A549 (cell line): ENCODE results near the gene XPR1.

Experiments used
- EP300 ChIP-seq, 2 experiments: fragments of >200 bp; sonication (Bioruptor Twin); formaldehyde crosslinking; IDR thresholded peaks; 2 replicates in 1 of 2; 3 replicates in 1 of 2; pipeline ENCODE4 v1.6.1; 2016 to 2017
- POLR2AphosphoS2 ChIP-seq: conservative IDR thresholded peaks from 2 replicates; pipeline ENCODE4 v1.6.1; 2012; ENCODE audit warnings: low read length, improper control_type of control experiment, inconsistent platforms
- RCOR1 ChIP-seq: fragments of 150-350 bp; IDR thresholded peaks from 2 replicates; pipeline ENCODE4 v1.6.1; 2014; ENCODE audit warnings: antibody characterized with exemption, low read length, low read depth
- ZFP36 ChIP-seq: fragments of 450-650 bp; IDR thresholded peaks from 2 replicates; pipeline ENCODE4 v1.6.1; 2014; ENCODE audit warnings: borderline replicate concordance; ENCODE audit not compliant: partially characterized antibody
- TF ChIP-seq, protein P1 (sequence below): fragments of >200 bp; sonication (Bioruptor Twin); formaldehyde crosslinking; IDR thresholded peaks from 3 replicates; pipeline ENCODE4 v1.5.1; 2016

DNA sequence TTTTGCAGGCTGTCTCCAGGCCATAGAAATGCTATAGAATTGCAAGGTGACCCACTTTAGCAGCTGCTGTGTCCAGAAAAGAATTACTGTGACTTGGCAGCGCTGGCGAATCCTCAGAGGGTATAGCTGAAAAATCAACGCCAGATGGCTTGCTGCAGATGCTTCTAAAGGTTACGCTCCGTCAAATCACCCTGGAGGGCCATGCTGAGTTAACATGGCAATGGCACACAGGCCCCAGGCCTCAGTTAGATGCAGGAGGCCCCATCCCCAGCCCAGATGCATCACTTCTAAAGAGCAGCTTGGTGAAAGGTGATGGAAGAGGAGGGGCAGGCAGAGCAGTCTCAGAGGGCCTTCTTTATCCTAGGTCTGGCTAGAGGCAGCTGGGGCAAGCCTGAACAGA lies 298.9 kb downstream of the XPR1 start:
- TF ChIP-seq RCOR1 (no peak), ZFP36 (no peak), POLR2AphosphoS2 (no peak), EP300 (IDR thresholded peaks at IDR 0.05) (no peak)
- TF ChIP-seq, protein P1, sequence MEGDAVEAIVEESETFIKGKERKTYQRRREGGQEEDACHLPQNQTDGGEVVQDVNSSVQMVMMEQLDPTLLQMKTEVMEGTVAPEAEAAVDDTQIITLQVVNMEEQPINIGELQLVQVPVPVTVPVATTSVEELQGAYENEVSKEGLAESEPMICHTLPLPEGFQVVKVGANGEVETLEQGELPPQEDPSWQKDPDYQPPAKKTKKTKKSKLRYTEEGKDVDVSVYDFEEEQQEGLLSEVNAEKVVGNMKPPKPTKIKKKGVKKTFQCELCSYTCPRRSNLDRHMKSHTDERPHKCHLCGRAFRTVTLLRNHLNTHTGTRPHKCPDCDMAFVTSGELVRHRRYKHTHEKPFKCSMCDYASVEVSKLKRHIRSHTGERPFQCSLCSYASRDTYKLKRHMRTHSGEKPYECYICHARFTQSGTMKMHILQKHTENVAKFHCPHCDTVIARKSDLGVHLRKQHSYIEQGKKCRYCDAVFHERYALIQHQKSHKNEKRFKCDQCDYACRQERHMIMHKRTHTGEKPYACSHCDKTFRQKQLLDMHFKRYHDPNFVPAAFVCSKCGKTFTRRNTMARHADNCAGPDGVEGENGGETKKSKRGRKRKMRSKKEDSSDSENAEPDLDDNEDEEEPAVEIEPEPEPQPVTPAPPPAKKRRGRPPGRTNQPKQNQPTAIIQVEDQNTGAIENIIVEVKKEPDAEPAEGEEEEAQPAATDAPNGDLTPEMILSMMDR, result no peak
